ENCODE results near the gene PRDM2.

The PRDM2 gene

GRCh38 chr1:13769212-13769611, 69.2 kb downstream of the PRDM2 start:
- DNase-seq, result no peak

- DNase-seq, result no peak
Measured at GRCh38 chr1:13769830-13770229, 69.8 kb downstream of the PRDM2 start.

GRCh38 chr1:13770743-13771142, 70.8 kb downstream of the PRDM2 start:
- no peak for DNase-seq

DNA sequence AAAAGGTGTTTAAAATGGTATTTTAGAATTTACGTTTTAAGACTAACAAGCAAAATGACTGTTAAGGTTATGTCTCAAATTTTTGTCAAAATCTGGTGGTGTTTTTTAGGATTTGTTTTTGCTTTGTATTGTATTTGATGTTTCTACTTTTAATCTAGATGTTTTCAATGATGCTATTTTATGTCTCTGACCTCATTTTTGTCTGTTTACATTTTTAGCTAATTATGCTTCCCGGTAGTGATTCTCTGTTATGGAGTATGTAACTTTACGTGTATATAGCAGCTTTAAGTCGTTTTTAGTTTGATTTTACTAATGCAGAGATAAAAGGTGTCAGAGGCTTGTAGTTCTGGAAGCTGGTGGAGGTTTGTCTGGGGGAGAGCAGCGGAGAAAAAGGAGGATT, 71.8 kb downstream of the PRDM2 start:
- no peak for DNase-seq

DNA sequence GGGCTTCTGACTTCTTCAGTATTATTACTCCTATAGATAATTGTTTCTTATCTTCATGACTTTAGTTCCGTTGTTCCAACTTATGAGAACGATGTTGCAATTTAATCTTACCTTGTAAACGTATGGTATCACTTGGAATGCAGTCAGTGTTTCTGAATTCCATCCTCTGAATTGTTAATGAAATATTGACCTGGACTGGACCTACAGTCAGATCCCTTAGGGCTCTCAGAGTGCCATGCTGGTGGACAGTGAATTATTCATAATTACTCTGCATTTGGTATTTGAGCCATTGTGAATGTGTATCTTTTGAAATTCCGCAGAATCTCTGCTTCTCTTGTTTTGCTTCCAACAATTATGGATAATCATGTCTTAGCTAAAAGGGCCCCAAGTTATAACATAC, 72.3 kb downstream of the PRDM2 start:
- DNase-seq, result no peak

DNA sequence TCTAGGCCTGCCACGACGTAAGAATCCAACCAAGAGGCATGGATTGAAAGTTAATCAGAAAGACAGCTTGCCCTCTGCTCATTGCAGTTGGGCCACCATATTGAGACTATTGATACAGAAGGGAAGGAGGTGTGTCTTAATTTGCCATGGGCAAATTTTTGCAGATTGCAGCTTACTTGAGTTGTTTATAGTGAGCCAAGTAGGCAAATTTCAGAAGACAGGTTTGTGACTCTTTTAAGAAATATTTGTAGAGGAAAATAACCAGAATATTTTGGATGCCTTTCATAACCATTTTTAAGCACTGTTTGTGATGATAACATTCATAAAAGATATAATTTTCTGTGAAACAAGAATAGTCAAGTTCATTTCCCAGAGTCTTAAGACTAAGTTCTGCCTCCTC, 74.1 kb downstream of the PRDM2 start:
- no peak for DNase-seq

- no peak for DNase-seq
Measured at GRCh38 chr1:13775459-13775858, 75.5 kb downstream of the PRDM2 start.

- no peak for DNase-seq
Measured at GRCh38 chr1:13775916-13776315, 75.9 kb downstream of the PRDM2 start.

- DNase-seq, result no peak
Measured at GRCh38 chr1:13778431-13778830, 78.4 kb downstream of the PRDM2 start.

- DNase-seq, result no peak
Measured at GRCh38 chr1:13779930-13780329, 79.9 kb downstream of the PRDM2 start.

DNA sequence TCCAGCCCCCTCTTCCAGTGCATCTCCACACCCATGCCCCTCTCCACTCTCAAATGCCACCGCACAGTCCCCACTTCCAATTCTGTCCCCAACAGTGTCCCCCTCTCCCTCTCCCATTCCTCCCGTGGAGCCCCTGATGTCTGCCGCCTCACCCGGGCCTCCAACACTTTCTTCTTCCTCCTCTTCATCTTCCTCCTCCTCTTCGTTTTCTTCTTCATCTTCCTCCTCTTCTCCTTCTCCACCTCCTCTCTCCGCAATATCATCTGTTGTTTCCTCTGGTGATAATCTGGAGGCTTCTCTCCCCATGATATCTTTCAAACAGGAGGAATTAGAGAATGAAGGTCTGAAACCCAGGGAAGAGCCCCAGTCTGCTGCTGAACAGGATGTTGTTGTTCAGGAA, 80.8 kb downstream of the PRDM2 start:
- no peak for DNase-seq

DNA sequence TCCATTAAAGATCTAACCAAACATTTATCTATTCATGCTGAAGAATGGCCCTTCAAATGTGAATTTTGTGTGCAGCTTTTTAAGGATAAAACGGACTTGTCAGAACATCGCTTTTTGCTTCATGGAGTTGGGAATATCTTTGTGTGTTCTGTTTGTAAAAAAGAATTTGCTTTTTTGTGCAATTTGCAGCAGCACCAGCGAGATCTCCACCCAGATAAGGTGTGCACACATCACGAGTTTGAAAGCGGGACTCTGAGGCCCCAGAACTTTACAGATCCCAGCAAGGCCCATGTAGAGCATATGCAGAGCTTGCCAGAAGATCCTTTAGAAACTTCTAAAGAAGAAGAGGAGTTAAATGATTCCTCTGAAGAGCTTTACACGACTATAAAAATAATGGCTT, 81.2 kb downstream of the PRDM2 start:
- no peak for DNase-seq

GRCh38 chr1:13781907-13782633, 82.1 kb downstream of the PRDM2 start:
- DNase-seq, result no peak

GRCh38 chr1:13782634-13783360, 82.8 kb downstream of the PRDM2 start:
- no peak for DNase-seq

DNA sequence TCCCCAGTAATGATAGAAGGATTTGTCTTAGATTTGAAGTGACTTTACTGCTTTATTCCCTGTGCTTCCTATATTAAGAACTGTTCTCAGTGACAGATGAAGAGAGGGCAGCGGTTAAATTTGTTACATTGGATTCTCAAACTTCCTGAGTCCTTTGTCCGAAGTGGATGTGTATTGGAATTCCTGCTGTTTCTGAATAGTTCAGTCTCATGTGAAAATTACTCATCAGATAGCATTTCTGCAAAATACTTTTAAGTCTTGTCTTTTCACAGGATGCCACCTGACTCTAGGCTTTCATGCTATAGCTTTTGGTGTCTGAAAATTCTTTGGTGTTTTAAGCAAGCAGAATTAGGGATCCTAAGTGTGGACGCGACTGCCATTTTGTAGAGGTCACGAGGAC, 83.6 kb downstream of the PRDM2 start:
- DNase-seq, result no peak

GRCh38 chr1:13784971-13785370, 85.0 kb downstream of the PRDM2 start:
- no peak for DNase-seq

DNA sequence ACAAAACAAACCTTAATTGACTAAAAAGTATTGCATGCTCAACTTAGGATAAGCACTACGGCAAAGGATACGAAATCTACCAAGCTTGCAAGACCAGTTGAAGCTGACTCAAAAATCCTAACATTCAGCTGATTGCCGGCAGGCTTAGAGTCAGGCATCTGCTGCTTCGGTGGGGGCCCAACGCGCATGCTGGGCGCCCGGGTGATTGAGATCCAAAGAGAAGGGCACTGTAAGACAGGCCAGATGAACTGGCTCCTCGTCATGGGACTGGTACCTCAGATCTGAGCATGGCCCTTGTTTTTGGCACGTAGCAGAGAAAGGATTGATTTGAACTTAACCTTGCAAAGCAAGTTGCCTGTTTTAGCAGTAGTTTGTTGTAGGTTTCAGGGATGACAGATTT, 86.6 kb downstream of the PRDM2 start:
- DNase-seq, result no peak

- no peak for DNase-seq
Measured at GRCh38 chr1:13788795-13789194, 88.8 kb downstream of the PRDM2 start.

DNA sequence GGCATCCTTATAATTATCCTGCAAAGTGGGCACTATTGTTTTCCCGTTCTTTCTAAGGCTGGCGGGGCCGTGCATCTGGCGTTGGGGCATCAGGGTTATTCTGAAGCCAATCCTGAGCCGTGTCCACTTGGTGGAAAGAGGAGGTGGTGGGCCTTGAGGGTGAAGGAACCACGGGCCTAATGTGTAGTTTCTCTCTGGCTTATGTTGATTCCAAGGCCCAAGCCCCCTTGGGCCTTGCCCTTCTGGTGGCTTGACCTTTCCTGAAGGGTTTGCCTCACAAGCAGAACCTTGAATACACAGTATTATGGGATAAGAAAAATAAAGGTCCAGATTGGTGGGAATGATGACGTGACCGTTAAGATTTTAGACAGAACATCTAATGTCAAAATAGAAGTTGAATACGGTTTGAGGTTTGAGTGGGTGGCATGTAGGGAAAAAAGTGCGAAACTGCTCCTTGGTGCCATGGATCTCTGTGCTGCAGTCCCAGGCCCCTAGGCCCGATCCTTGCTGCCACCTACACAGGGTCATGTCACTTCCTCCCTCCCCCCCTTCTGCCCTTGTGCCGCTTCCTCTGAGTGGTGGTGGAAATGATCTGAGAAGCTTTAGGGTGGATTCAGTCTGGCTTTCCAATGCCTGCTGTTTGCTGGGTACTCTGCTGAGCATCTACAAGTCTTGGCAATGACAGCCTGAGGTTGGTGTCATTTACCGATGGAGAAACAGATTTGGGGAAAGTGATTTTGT, 90.5 kb downstream of the PRDM2 start:
- no peak for DNase-seq

GRCh38 chr1:13792419-13792818, 92.4 kb downstream of the PRDM2 start:
- DNase-seq, result no peak

DNA sequence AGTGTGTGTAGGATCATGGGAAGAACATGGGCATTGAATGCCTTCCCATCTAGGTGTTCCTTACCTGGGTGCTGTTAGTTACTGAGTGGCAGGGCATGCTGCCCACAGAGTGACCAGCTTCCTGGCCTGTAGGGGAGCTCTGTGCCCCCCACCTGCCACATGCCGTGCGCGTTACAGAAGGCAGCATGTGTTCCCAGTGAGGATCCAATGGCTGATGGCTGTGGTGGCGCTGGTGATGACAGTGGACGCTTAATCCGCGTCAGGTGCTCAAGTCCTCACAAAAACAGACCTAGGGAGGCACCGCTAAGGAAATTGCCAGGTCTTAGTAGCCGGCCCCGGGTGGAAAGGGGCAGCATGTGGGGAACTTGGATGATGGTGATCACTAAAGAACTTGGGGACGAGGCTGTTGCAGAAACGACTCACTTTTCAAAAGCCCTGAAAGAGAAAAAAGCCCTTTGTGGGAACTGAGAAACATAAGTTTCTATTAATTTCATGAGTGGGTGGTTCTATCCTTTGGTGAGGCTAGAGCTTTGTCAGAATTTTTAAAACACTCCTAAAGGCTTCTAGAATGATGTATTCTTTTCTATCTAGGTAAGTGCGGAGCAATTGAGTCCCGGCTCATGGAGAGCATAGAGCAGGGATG, 93.2 kb downstream of the PRDM2 start:
- DNase-seq, result no peak

DNA sequence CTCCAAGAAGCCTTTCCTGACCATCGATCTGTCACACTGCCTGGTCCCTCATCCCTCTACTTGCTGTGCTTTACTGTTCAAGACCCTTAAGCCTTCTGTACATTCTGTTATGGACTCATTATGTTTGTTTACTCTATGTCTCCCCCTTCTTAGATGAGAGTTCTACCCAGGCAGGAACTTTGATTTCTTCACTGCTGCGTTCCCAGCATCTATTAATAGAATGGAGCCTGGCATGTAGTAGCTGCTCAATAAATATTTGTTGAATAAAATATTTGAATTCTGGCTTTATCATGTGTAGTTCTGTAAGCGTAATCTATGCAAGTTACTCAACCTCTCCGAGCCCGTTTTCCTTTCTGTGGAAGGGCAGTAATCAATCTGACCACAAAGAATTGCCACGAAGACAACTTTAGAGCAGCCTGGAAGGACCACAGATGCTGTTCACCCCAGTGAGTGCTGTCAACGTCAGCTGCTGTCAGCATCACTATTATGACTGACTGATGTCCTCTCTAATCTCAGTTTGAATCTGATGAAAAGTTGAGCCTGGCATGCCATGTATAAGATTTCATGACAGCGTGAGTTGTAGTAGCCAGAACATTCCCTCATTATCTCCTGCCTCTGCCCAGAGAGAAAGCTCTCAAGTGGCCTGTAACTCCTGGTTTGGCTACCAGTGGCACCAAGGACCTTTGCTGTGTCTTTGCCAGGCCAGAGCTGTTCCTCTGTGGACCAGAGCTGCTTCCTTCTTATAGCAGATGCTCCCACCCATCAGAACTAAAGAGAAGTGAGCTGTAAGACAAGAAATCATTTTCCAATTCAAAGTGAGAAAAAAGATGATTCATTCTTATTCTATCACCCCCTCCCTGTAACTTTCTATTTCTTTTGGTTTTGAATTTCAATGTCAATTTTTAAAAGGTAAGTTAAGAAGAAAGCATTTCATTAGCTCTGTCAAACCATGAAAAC, 94.5 kb downstream of the PRDM2 start:
- no peak for DNase-seq

Data from T-helper 1 cell (primary cell).